B cell (primary cell): ENCODE data around the gene SLC7A1. TPM values are rescaled to one million over a fixed set of nuclear protein-coding genes. Genes with fewer than 3 reads are reported as not detected.

Experiments
- ATAC-seq: fragments of 200-7000 bp; cut with Tn5 transposase; one replicate; pipeline ENCODE4 v1.10.0; 2021; ENCODE audit warnings: low read depth, mild to moderate bottlenecking, moderate number of reproducible peaks, moderate library complexity
- CTCF ChIA-PET: fragments of 350-600 bp; sonication (Branson Sonifier 250); formaldehyde crosslinking; loops from one replicate; lab custom pipeline; 2021; ENCODE audit warnings: antibody characterized with exemption, inconsistent platforms; lab: Charles Lee
- POLR2A ChIA-PET: fragments of 350-600 bp; sonication (Branson Sonifier 250); formaldehyde crosslinking; loops from one replicate; lab custom pipeline; 2021; ENCODE audit warnings: antibody characterized with exemption; lab: Charles Lee
- DNase-seq: peaks from one replicate; pipeline ENCODE4 v3.0.0; 2013
- H2AFZ ChIP-seq: 2 replicates; pipeline ENCODE4 v1.6.1; 2012; ENCODE audit warnings: mild to moderate bottlenecking, low read depth, low read length; ENCODE audit not compliant: insufficient read depth, poor library complexity, severe bottlenecking
- H3K27ac ChIP-seq, 2 donors: 1 replicate in 1 of 2; 2 replicates in 1 of 2; pipeline ENCODE4 v1.5.1; 2012 to 2013; ENCODE audit warnings: low read length in 2 of 2, mild to moderate bottlenecking in 2 of 2, moderate library complexity in 1 of 2
- H3K27me3 ChIP-seq, 4 experiments: fragments of 200-600 bp in 1 of 4; sonication (generic) in 1 of 4; replicated peaks in 1 of 4; 1 replicate in 2 of 4; 2 replicates in 2 of 4; pipeline versions ENCODE4 v1.6.1 to v1.7.0; 2013 to 2016; ENCODE audit warnings: low read length in 3 of 4, mild to moderate bottlenecking in 2 of 4, mixed read lengths in 1 of 4, moderate library complexity in 1 of 4; ENCODE audit not compliant: insufficient read depth in 4 of 4, control insufficient read depth in 3 of 4; ENCODE audit errors: control extremely low read depth in 1 of 4
- H3K36me3 ChIP-seq, 2 experiments: replicated peaks in 1 of 2; 1 replicate in 1 of 2; 2 replicates in 1 of 2; pipeline versions ENCODE4 v1.6.1 to v1.7.1; 2013; ENCODE audit warnings: low read length in 1 of 2; ENCODE audit not compliant: insufficient read depth in 2 of 2, control insufficient read depth in 1 of 2; ENCODE audit errors: control extremely low read depth in 1 of 2, extremely low read depth in 1 of 2
- H3K4me1 ChIP-seq, 2 donors: fragments of 200-600 bp in 1 of 2; sonication (generic) in 1 of 2; 1 replicate in 1 of 2; 2 replicates in 1 of 2; pipeline versions ENCODE4 v1.5.1 to v1.6.1; 2013 to 2017; ENCODE audit warnings: low read length in 2 of 2; ENCODE audit not compliant: control insufficient read depth in 2 of 2, insufficient read depth in 2 of 2
- H3K4me2 ChIP-seq: replicated peaks from 2 replicates; pipeline ENCODE3; 2012; ENCODE audit warnings: mild to moderate bottlenecking, low read depth, low read length; ENCODE audit not compliant: poor library complexity, severe bottlenecking
- H3K4me3 ChIP-seq, 5 experiments: fragments of 200-600 bp in 1 of 5; sonication (generic) in 1 of 5; 1 replicate in 3 of 5; 2 replicates in 2 of 5; pipeline versions ENCODE4 v1.5.1 to v1.7.0; 2011 to 2016; ENCODE audit warnings: low read length in 4 of 5, mild to moderate bottlenecking in 4 of 5, low read depth in 2 of 5, control low read depth in 1 of 5, moderate library complexity in 1 of 5; ENCODE audit not compliant: insufficient read depth in 1 of 5; ENCODE audit errors: control extremely low read depth in 1 of 5, extremely low read depth in 1 of 5
- H3K79me2 ChIP-seq: fragments of 200-600 bp; sonication (generic); one replicate; pipeline ENCODE4 v1.6.0; 2016; ENCODE audit warnings: low read length; ENCODE audit not compliant: control insufficient read depth, insufficient read depth
- H3K9ac ChIP-seq: fragments of 200-600 bp; sonication (generic); 2 replicates; pipeline ENCODE4 v1.6.1; 2017; ENCODE audit warnings: mild to moderate bottlenecking, low read length, moderate library complexity
- H3K9me3 ChIP-seq, 3 donors: one replicate each; pipeline versions ENCODE4 v1.6.1 to v1.7.1; 2013; ENCODE audit warnings: low read length in 2 of 3; ENCODE audit not compliant: control insufficient read depth in 2 of 3, insufficient read depth in 1 of 3; ENCODE audit errors: control extremely low read depth in 1 of 3
- H4K20me1 ChIP-seq: 2 replicates; pipeline ENCODE4 v1.6.0; 2012; ENCODE audit warnings: mild to moderate bottlenecking, low read length; ENCODE audit not compliant: insufficient read depth, control insufficient read depth, poor library complexity, severe bottlenecking
- H3K27ac Mint-ChIP-seq: one replicate; pipeline ENCODE4 v1.8.0; 2021; ENCODE audit warnings: mixed read lengths
- H3K27me3 Mint-ChIP-seq: one replicate; pipeline ENCODE4 v1.8.0; 2021; ENCODE audit warnings: mixed read lengths
- H3K4me1 Mint-ChIP-seq: one replicate; pipeline ENCODE4 v1.8.0; 2021; ENCODE audit warnings: mixed read lengths
- H3K4me3 Mint-ChIP-seq: one replicate; pipeline ENCODE4 v1.8.0; 2021; ENCODE audit warnings: mixed read lengths
- H3K9me3 Mint-ChIP-seq: one replicate; pipeline ENCODE4 v1.8.0; 2022; ENCODE audit warnings: mixed read lengths; ENCODE audit not compliant: insufficient read depth
- CTCF ChIP-seq: fragments of 200-600 bp; IDR thresholded peaks from one replicate; pipeline ENCODE4 v1.8.0; 2022; ENCODE audit warnings: antibody characterized with exemption, mild to moderate bottlenecking
- EZH2 ChIP-seq: IDR thresholded peaks from 2 replicates; pipeline ENCODE4 v1.6.1; 2012; ENCODE audit warnings: borderline replicate concordance, low read depth, mild to moderate bottlenecking, moderate library complexity, low read length; ENCODE audit not compliant: insufficient read depth, poor library complexity, severe bottlenecking
- WGBS: methylation state at CpG from one replicate; pipeline ENCODE4 v1.1.5; 2013; ENCODE audit warnings: missing lambda C conversion rate; ENCODE audit not compliant: insufficient coverage; 5-methylcytosine and 5-hydroxymethylcytosine counted together
- intact Hi-C: fragments of 100-400 bp; cut with micrococcal nuclease; formaldehyde crosslinking; loops from one replicate; pipeline ENCODE4 v1.10.0; 2022
- polyA plus RNA-seq: library from polyadenylated mRNA; depleted of rRNA; stranded (reverse); fragments of >200 nt; gene quantifications from 2 replicates; pipeline ENCODE4 v1.2.3, GENCODE V29; 2012
- total RNA-seq, 2 donors: library from RNA; stranded (reverse); fragments of 120-200 nt in 1 of 2; gene quantifications; 1 replicate in 1 of 2; 2 replicates in 1 of 2; pipeline versions ENCODE4 v1.2.3 to v1.2.4, GENCODE V29; 2013 to 2022

SLC7A1 gene
- total and polyA plus RNA-seq, 2 donors (not counting 1 experiment from before 2014, with no cell fraction given): 3.3 to 23.1 TPM

GRCh38 chr13:29572575-29572974 lies 22.9 kb downstream of the SLC7A1 start:
- Histone ChIP-seq H3K4me1 (peaks cover 5 to 11% of the 10 kb centered on the region in 2 donors), H3K9me3 (no peaks in the 10 kb centered on the region), H4K20me1 (peaks cover 6% of the 10 kb centered on the region), H3K79me2 (peaks cover 82% of the 10 kb centered on the region), H3K9ac (no peak overlapping the region), H3K4me2 (no peak overlapping the region), H3K27me3 (no peaks in the 10 kb centered on the region), H3K27ac (no peak overlapping the region), H3K36me3 (no peaks in the 10 kb centered on the region), H2AFZ (no peak overlapping the region), H3K4me3 (no peak overlapping the region)
- no peak overlapping the region for H3K27ac Mint-ChIP-seq
- DNase-seq (no peak), ATAC-seq (no peak)
- CTCF ChIA-PET: no interaction called here
- 95% methylated on average over 4 of the region's 5 CpGs for WGBS
- peaks cover 19% of the 10 kb centered on the region for H3K4me1 Mint-ChIP-seq
- H3K4me3 Mint-ChIP-seq: no peak overlapping the region
- POLR2A ChIA-PET: no interaction called here
- TF ChIP-seq CTCF: no peak
- TF ChIP-seq EZH2: no peak
- intact Hi-C loops: no loop called here
- no peaks in the 10 kb centered on the region for H3K9me3 Mint-ChIP-seq
- H3K27me3 Mint-ChIP-seq: no peaks in the 10 kb centered on the region

GRCh38 chr13:29571876-29572570 lies 23.5 kb downstream of the SLC7A1 start:
- Histone ChIP-seq H3K4me3 (no peak overlapping the region), H3K27me3 (no peaks in the 10 kb centered on the region), H2AFZ (no peak overlapping the region), H3K9ac (no peak overlapping the region), H3K4me2 (no peak overlapping the region), H3K79me2 (peaks cover 80% of the 10 kb centered on the region), H3K9me3 (no peaks in the 10 kb centered on the region), H4K20me1 (peaks cover 6% of the 10 kb centered on the region), H3K4me1 (peaks cover 5 to 11% of the 10 kb centered on the region in 2 donors), H3K27ac (no peak overlapping the region), H3K36me3 (no peaks in the 10 kb centered on the region)
- ATAC-seq: no peak
- ChIA-PET CTCF (no interaction called here), POLR2A (no interaction called here)
- Mint-ChIP-seq H3K27me3 (no peaks in the 10 kb centered on the region), H3K4me1 (peaks cover 19% of the 10 kb centered on the region), H3K9me3 (no peaks in the 10 kb centered on the region), H3K27ac (no peak overlapping the region), H3K4me3 (no peak overlapping the region)
- TF ChIP-seq EZH2 (no peak), CTCF (no peak)
- DNase-seq: no peak
- 94% methylated on average over 9 of the region's 17 CpGs for WGBS
- intact Hi-C loops: no loop called here
